ENCODE measurements around the gene NRL. TPM values are rescaled to one million over a fixed set of nuclear protein-coding genes. Genes with fewer than 3 reads are reported as not detected.

Gene NRL
- total and polyA plus RNA-seq, 2 donors (not counting 3 experiments of a cell fraction or from before 2014, with no cell fraction given): 0.71 to 1.1 TPM

DNA sequence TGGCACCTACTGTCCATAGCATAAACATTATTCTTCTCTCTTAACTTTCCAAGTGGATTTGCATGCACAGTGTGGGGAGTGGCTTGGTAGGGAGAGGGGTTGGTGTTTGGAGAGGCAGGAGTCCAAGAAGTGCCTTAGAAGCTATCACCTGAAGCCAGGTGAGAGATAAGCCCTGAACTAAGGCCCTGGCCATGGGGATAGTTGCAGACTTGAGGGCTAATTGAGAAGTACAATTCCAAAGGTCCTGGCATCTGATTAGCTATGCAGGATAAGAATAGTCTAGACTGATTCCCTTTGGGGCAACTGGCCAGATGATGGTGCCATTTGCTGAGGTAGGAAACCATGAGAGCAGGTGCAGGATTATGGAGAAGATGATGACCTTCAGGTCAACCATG is 22.6 kb downstream of the NRL start:
- Histone ChIP-seq H4K20me1 (replicated peaks; ENCODE audit: control insufficient read depth, extremely low read depth, insufficient read depth, low read length) (no peaks in the 10 kb centered on the region), H3K79me2 (ENCODE audit: control insufficient read depth, insufficient read depth, low read length) (peaks cover 4% of the 10 kb centered on the region), H3K4me3 (replicated peaks in 1 of 3; ENCODE audit: insufficient read depth in 1 of 3, low read depth in 1 of 3, low read length in 3 of 3) (no peak overlapping the region), H3K9ac (replicated peaks; ENCODE audit: extremely low read depth, insufficient read depth, low read length) (no peak overlapping the region), H3K4me2 (ENCODE audit: insufficient read depth, low read length) (no peak overlapping the region), H3K4me1 (ENCODE audit: control insufficient read depth, extremely low read depth, insufficient read depth, low read length) (peaks cover 9% of the 10 kb centered on the region), H3K9me1 (replicated peaks; ENCODE audit: control insufficient read depth, extremely low read depth, insufficient read depth, low read length) (no peaks in the 10 kb centered on the region), H3K27ac (ENCODE audit: insufficient read depth, low read depth, low read length) (no peak overlapping the region), H2AFZ (ENCODE audit: low read depth, low read length) (no peak overlapping the region), H3K36me3 (ENCODE audit: control insufficient read depth in 2 of 2, extremely low read depth in 1 of 2, insufficient read depth in 2 of 2, low read length in 2 of 2) (no peaks in the 10 kb centered on the region), H3K27me3 (ENCODE audit: control insufficient read depth in 2 of 2, insufficient read depth in 2 of 2, low read length in 2 of 2) (no peaks in the 10 kb centered on the region), H3K9me3 (replicated peaks; ENCODE audit: control insufficient read depth, insufficient read depth, low read length) (no peaks in the 10 kb centered on the region)
- CTCF ChIA-PET: interaction anchor here (0.8 to 9.6 kb wide), 6 partner anchors 11 to 50 kb away, joined by 3 to 319 read pairs (median 27); partner anchors contain the start of genes DCAF11 and NRL
- TF ChIP-seq JUN (IDR thresholded peaks at IDR 0.05; ENCODE audit: borderline replicate concordance, insufficient read depth, insufficient read length, low read depth) (no peak), FOS (IDR thresholded peaks at IDR 0.05; ENCODE audit: borderline replicate concordance, insufficient read depth, low read length) (no peak)
- intact Hi-C loops (cut with micrococcal nuclease) (no loop called here), dilution Hi-C loops (cut with MboI; ENCODE audit: extremely low pct_ligation_motif_present, low sequenced_read_pairs) (no loop called here)
- no peak for DNase-seq (ENCODE audit: low read depth, low spot score)
- FAIRE-seq: no peak
- BruUV-seq (replicated peaks): no TSS peak
- POLR2A ChIA-PET: no interaction called here

- H3K27me3 ChIP-seq (ENCODE audit: control insufficient read depth in 2 of 2, insufficient read depth in 2 of 2, low read length in 2 of 2): no peaks in the 10 kb centered on the region
- no TSS peak for BruUV-seq (replicated peaks)
- no peak overlapping the region for H3K27ac ChIP-seq (ENCODE audit: insufficient read depth, low read depth, low read length)
- POLR2A ChIA-PET: interaction anchor here (2.1 kb wide), 1 partner anchor 32 kb away, joined by 8 read pairs; no protein-coding TSS in a partner anchor
- H3K36me3 ChIP-seq (ENCODE audit: control insufficient read depth in 2 of 2, extremely low read depth in 1 of 2, insufficient read depth in 2 of 2, low read length in 2 of 2): no peaks in the 10 kb centered on the region
- no peaks in the 10 kb centered on the region for H3K9me1 ChIP-seq (replicated peaks; ENCODE audit: control insufficient read depth, extremely low read depth, insufficient read depth, low read length)
- FAIRE-seq: no peak
- CTCF ChIA-PET: interaction anchor here (0.6 to 9.6 kb wide), 13 partner anchors 9 to 424 kb away, joined by 3 to 319 read pairs (median 11); partner anchors contain the start of genes CARMIL3, DCAF11 and NRL
- no peaks in the 10 kb centered on the region for H4K20me1 ChIP-seq (replicated peaks; ENCODE audit: control insufficient read depth, extremely low read depth, insufficient read depth, low read length)
- no peak overlapping the region for H3K9ac ChIP-seq (replicated peaks; ENCODE audit: extremely low read depth, insufficient read depth, low read length)
- no peak overlapping the region for H2AFZ ChIP-seq (ENCODE audit: low read depth, low read length)
- H3K9me3 ChIP-seq (replicated peaks; ENCODE audit: control insufficient read depth, insufficient read depth, low read length): no peaks in the 10 kb centered on the region
- intact Hi-C loops (cut with micrococcal nuclease): loop anchor here (1.0 kb wide), 3 partner anchors 32 to 76 kb away; partner anchors contain the start of gene IRF9
- no peak overlapping the region for H3K4me2 ChIP-seq (ENCODE audit: insufficient read depth, low read length)
- no peaks in the 10 kb centered on the region for H3K79me2 ChIP-seq (ENCODE audit: control insufficient read depth, insufficient read depth, low read length)
- H3K4me3 ChIP-seq (replicated peaks in 1 of 3; ENCODE audit: insufficient read depth in 1 of 3, low read depth in 1 of 3, low read length in 3 of 3): no peak overlapping the region
- peaks cover 1% of the 10 kb centered on the region for H3K4me1 ChIP-seq (ENCODE audit: control insufficient read depth, extremely low read depth, insufficient read depth, low read length)
- DNase-seq (ENCODE audit: low read depth, low spot score): no peak
- dilution Hi-C loops (cut with MboI; ENCODE audit: extremely low pct_ligation_motif_present, low sequenced_read_pairs): no loop called here
- TF ChIP-seq POLR2A (IDR thresholded peaks at IDR 0.05; ENCODE audit: low read depth, low read length): no peak
- TF ChIP-seq EZH2 (IDR thresholded peaks at IDR 0.05; ENCODE audit: borderline replicate concordance, low read depth, low read length, severe bottlenecking): no peak
- no peak for TF ChIP-seq FOS (IDR thresholded peaks at IDR 0.05; ENCODE audit: borderline replicate concordance, insufficient read depth, low read length)
- no peak for TF ChIP-seq CTCF (IDR thresholded peaks at IDR 0.05; ENCODE audit: extremely low read depth in 1 of 2, insufficient read depth in 1 of 2, low read depth in 1 of 2, low read length in 2 of 2)
- TF ChIP-seq JUN (IDR thresholded peaks at IDR 0.05; ENCODE audit: borderline replicate concordance, insufficient read depth, insufficient read length, low read depth): no peak
- TF ChIP-seq GATA2 (IDR thresholded peaks at IDR 0.05; ENCODE audit: insufficient read depth, insufficient read length, low read depth, low read length): no peak
- no peak for TF ChIP-seq POLR2AphosphoS5 (IDR thresholded peaks at IDR 0.05; ENCODE audit: insufficient read depth, low read depth, low read length)
- TF ChIP-seq MAX (IDR thresholded peaks at IDR 0.05; ENCODE audit: insufficient read depth, insufficient read length): no peak
- TF ChIP-seq MYC (IDR thresholded peaks at IDR 0.05; ENCODE audit: low read depth, low read length): no peak
Observed at GRCh38 chr14:24089890-24090289, 24.9 kb downstream of the NRL start.

Measured in endothelial cell of umbilical vein (primary cell).